Measurements from ENCODE around the gene NUDT8. TPM values are rescaled to one million over a fixed set of nuclear protein-coding genes. Genes with fewer than 3 reads are reported as not detected.

The NUDT8 gene
- total and polyA plus RNA-seq, 9 of the 15 experiments (the other 6 are each of a cell fraction or from before 2014, with no cell fraction given): 0.23 to 27.8 (median 5.0) TPM

DNA sequence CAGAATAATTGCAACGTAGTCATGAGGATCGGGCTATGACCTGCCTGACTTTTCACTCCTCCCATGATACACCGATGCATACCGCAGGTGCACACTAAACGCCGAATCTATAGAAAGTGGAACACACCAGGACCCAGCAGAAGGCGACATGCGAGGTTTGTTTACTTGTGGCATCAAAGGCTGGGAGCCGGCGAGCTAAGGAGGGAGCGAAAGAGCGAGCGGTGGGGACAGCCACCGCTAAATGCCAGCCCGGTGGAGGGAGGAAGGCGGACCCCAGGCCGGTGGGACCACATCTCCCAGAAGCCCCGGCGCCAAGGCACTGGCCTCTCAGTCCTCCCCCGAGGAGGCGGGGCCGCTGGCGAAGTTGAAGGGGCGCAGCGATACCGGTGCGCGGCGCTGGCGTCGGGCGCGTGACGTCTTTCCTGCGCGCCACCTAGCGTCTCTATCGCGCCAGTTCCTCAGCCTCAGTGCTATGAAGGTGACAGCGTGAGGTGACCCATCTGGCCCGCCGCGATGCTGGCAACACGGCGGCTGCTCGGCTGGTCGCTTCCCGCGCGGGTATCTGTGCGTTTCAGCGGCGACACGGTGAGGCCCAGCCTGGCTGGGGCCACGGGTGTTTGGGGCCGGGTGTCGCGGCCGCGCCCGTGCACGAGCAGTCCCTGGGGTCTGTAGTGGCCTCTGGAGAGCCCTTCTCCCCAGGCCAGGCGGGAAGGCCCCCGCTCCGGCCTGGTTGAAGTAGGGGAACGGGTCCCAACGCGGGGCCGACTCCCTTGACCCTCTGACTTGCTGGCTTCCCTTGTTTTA is 23.0 kb downstream of the NUDT8 start, which contains the start of gene NDUFV1 (continued):
- TF ChIP-seq PHF8 (IDR thresholded peaks at IDR 0.05; ENCODE audit: borderline replicate concordance, low read length): peak; percentile 73; the same call in 1 of the 2 replicates
- TF ChIP-seq PTTG1 (tag; IDR thresholded peaks at IDR 0.05; ENCODE audit: low read depth): no peak
- peak; percentile 61 to 95 (median 78) for TF ChIP-seq CTCF (IDR thresholded peaks at IDR 0.05 in 2 of 3, conservative IDR thresholded peaks at IDR 0.05 in 1 of 3; ENCODE audit: insufficient read depth in 2 of 3, low read depth in 1 of 3, low read length in 3 of 3)
- 0 out of 2 replicates have a peak, but pooled peaks have one; percentile 60 for TF ChIP-seq KDM2B (CRISPR knock-in tag; IDR thresholded peaks at IDR 0.05)
- no peak for TF ChIP-seq GATAD2A (IDR thresholded peaks at IDR 0.05)
- TF ChIP-seq CTCFL (IDR thresholded peaks at IDR 0.05; ENCODE audit: borderline replicate concordance, insufficient read depth, low read depth, low read length, poor library complexity, severe bottlenecking): peak; percentile 70
- peak; percentile 78 for TF ChIP-seq ZBTB7A (IDR thresholded peaks at IDR 0.05; ENCODE audit: borderline replicate concordance, control insufficient read depth, low read depth, low read length)
- TF ChIP-seq, protein P1, sequence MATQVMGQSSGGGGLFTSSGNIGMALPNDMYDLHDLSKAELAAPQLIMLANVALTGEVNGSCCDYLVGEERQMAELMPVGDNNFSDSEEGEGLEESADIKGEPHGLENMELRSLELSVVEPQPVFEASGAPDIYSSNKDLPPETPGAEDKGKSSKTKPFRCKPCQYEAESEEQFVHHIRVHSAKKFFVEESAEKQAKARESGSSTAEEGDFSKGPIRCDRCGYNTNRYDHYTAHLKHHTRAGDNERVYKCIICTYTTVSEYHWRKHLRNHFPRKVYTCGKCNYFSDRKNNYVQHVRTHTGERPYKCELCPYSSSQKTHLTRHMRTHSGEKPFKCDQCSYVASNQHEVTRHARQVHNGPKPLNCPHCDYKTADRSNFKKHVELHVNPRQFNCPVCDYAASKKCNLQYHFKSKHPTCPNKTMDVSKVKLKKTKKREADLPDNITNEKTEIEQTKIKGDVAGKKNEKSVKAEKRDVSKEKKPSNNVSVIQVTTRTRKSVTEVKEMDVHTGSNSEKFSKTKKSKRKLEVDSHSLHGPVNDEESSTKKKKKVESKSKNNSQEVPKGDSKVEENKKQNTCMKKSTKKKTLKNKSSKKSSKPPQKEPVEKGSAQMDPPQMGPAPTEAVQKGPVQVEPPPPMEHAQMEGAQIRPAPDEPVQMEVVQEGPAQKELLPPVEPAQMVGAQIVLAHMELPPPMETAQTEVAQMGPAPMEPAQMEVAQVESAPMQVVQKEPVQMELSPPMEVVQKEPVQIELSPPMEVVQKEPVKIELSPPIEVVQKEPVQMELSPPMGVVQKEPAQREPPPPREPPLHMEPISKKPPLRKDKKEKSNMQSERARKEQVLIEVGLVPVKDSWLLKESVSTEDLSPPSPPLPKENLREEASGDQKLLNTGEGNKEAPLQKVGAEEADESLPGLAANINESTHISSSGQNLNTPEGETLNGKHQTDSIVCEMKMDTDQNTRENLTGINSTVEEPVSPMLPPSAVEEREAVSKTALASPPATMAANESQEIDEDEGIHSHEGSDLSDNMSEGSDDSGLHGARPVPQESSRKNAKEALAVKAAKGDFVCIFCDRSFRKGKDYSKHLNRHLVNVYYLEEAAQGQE (IDR thresholded peaks at IDR 0.05; ENCODE audit: borderline replicate concordance): 0 out of 2 replicates have a peak, but pooled peaks have one; percentile 4
- TF ChIP-seq, protein P1 (CRISPR knock-in tag; IDR thresholded peaks at IDR 0.05; ENCODE audit: low read depth): no peak
- TF ChIP-seq, protein P2, sequence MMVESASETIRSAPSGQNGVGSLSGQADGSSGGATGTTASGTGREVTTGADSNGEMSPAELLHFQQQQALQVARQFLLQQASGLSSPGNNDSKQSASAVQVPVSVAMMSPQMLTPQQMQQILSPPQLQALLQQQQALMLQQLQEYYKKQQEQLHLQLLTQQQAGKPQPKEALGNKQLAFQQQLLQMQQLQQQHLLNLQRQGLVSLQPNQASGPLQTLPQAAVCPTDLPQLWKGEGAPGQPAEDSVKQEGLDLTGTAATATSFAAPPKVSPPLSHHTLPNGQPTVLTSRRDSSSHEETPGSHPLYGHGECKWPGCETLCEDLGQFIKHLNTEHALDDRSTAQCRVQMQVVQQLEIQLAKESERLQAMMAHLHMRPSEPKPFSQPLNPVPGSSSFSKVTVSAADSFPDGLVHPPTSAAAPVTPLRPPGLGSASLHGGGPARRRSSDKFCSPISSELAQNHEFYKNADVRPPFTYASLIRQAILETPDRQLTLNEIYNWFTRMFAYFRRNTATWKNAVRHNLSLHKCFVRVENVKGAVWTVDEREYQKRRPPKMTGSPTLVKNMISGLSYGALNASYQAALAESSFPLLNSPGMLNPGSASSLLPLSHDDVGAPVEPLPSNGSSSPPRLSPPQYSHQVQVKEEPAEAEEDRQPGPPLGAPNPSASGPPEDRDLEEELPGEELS (CRISPR knock-in tag; IDR thresholded peaks at IDR 0.05; ENCODE audit: borderline replicate concordance): no peak
- TF ChIP-seq ASH1L (IDR thresholded peaks at IDR 0.05; ENCODE audit: borderline replicate concordance, low read depth, partially characterized antibody): no peak

Measured in K562 (cell line).